Lower leg skin (tissue), 4 donors: Measurements from ENCODE around the gene NAXD. TPM values are rescaled to one million over a fixed set of nuclear protein-coding genes. Genes with fewer than 3 reads are reported as not detected.

Experiments used
- DNase-seq, 2 donors: peaks; one replicate each; pipeline ENCODE4 v3.0.0-alpha.2; 2019; ENCODE audit warnings: low spot score in 2 of 2
- H3K4me3 ChIP-seq: fragments of 200-600 bp; sonication (generic); 2 replicates; pipeline ENCODE4 v1.5.1; 2017; ENCODE audit warnings: mild to moderate bottlenecking, low read depth; ENCODE audit not compliant: poor library complexity, severe bottlenecking
- POLR2A ChIP-seq, 2 donors: fragments of 450-650 bp; IDR thresholded peaks; one replicate each; pipeline ENCODE4 v1.6.1; 2016 to 2017; ENCODE audit warnings: antibody characterized with exemption in 2 of 2, mild to moderate bottlenecking in 1 of 2, moderate library complexity in 1 of 2
- WGBS, 2 donors: methylation state at CpG; one replicate each; pipeline ENCODE4 v1.1.5; 2018; 5-methylcytosine and 5-hydroxymethylcytosine counted together
- intact Hi-C: fragments of 100-400 bp; cut with DNase I; formaldehyde crosslinking; loops from one replicate; pipeline ENCODE4 v1.15.0; 2023; ENCODE audit warnings: low total_unique reads
- total RNA-seq, 4 donors: library from RNA; depleted of rRNA; stranded (reverse); fragments of >200 nt; gene quantifications; one replicate each; pipeline ENCODE4 v1.1.0, GENCODE V29; 2016
- TF ChIP-seq, protein P1 (sequence below), 3 donors: fragments of 450-650 bp; IDR thresholded peaks; one replicate each; pipeline ENCODE4 v1.5.1; 2016; ENCODE audit warnings: antibody characterized with exemption in 3 of 3, mild to moderate bottlenecking in 3 of 3, moderate library complexity in 2 of 3

Gene NAXD
- total RNA-seq, 4 donors from 2014 or later: 32.7 to 34.5 (median 33.6) TPM

DNA sequence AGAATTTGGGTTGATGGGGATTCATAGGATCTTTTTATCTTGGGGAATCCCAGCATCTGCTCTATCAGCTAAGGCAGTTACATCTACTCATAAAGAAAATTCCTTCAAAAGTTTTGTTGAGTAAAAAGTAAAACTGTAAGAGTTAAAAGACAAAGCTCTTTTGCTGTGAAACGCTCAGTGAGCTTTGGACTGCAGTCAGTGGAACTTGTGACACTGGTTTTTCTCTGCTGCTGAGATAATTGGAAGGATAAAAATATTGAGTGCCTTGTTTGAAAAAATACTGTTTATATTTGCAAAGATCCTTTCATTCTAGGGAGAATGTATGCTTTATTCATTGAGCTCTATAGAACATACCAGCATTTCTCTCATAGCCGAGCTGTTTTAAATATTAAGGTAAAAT is 5.3 kb downstream of the NAXD start:
- WGBS, 2 donors: 50 to 60% methylated on average over 2 of the region's 2 CpGs
- TF ChIP-seq, protein P1, sequence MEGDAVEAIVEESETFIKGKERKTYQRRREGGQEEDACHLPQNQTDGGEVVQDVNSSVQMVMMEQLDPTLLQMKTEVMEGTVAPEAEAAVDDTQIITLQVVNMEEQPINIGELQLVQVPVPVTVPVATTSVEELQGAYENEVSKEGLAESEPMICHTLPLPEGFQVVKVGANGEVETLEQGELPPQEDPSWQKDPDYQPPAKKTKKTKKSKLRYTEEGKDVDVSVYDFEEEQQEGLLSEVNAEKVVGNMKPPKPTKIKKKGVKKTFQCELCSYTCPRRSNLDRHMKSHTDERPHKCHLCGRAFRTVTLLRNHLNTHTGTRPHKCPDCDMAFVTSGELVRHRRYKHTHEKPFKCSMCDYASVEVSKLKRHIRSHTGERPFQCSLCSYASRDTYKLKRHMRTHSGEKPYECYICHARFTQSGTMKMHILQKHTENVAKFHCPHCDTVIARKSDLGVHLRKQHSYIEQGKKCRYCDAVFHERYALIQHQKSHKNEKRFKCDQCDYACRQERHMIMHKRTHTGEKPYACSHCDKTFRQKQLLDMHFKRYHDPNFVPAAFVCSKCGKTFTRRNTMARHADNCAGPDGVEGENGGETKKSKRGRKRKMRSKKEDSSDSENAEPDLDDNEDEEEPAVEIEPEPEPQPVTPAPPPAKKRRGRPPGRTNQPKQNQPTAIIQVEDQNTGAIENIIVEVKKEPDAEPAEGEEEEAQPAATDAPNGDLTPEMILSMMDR (IDR thresholded peaks at IDR 0.05): no peak
- no peak for TF ChIP-seq POLR2A (IDR thresholded peaks at IDR 0.05)

DNA sequence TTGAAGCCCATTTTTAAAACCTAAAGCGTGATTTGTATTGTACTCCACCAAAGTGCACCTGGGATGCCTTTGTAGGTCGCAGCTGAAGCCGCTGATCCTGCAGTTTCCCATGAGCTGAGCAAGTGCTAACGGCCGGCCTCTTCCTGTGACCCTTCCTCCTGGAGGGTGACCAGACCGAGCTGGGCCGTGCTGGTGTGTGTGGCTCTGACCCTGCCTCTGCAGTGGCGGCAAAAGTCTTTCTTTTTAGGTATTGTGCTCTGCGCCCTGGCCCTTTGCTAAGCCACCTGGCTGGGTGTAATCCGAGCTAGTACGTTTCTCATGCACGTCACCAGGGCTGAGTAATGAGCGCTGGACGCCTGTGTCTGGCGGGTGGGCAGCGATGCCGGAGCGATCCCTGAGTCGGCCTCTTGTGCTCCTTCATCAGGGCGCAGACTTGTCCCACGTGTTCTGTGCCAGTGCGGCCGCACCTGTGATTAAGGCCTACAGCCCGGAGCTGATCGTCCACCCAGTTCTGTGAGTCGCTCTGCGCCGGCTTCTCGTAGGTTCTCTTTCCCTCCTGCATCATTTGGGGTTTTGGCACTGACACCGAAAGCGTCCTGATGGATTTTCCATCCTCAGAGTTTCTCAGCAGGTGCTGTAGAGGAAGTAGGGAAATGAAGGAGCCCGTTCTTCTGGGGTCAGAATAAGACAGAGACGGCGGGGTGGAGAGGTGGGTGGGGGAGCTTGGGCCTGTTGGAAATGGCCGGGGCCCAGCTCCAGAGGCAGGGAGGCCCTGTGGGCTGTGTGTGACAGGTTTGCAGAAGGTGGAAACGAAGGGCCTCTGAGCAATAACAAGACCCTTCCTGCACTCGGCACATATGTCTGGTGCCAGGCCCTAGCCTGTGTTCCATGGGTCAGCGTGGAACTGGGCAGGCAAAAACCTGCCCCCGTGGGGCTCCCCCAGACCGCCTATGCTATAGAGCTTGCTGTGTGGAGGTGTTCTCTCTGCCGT is 9.7 kb downstream of the NAXD start:
- intact Hi-C loops: no loop called here
- H3K4me3 ChIP-seq: no peak overlapping the region
- DNase-seq: no peak
- WGBS, 2 donors: 92 to 93% methylated on average over 39 to 40 of the region's 41 CpGs
- TF ChIP-seq POLR2A (IDR thresholded peaks at IDR 0.05): no peak
- TF ChIP-seq, protein P1 (IDR thresholded peaks at IDR 0.05): no peak

More for the DNA sequence above, 5.3 kb downstream of the NAXD start:
- no peak for DNase-seq
- intact Hi-C loops: no loop called here
- H3K4me3 ChIP-seq: no peak overlapping the region

DNA sequence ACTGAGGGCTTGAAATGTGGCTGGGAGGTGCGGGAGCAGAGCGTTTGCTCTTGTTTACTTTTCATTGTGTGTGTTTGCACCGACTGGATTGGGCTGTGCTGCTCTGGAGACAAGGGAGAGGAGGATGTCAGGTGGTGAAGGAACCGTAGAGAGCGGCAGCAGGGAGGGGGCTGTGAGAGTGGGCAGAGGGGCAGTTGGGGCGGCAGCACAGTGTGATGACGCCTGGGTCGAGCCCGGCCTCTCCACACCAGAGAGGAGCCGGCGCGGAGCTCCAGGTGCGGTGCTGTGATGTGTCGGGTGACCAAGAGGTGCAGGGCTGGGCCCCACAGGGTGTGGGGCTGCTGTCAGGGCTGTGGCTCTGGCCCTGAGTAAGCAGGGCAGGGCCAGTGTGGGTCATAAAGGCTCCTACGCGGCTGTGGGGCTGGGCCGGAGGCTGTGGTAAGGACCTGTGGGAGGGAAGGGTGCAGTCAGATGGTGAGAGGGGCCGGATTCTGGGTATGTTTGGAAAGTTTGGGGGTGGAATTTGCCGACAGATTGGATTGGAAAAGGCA is 10.5 kb downstream of the NAXD start:
- TF ChIP-seq, protein P1 (IDR thresholded peaks at IDR 0.05): no peak
- no peak for TF ChIP-seq POLR2A (IDR thresholded peaks at IDR 0.05)
- WGBS, 2 donors: 78 to 90% methylated on average over 19 of the region's 19 CpGs
- intact Hi-C loops: no loop called here
- H3K4me3 ChIP-seq: no peak overlapping the region
- DNase-seq: no peak

DNA sequence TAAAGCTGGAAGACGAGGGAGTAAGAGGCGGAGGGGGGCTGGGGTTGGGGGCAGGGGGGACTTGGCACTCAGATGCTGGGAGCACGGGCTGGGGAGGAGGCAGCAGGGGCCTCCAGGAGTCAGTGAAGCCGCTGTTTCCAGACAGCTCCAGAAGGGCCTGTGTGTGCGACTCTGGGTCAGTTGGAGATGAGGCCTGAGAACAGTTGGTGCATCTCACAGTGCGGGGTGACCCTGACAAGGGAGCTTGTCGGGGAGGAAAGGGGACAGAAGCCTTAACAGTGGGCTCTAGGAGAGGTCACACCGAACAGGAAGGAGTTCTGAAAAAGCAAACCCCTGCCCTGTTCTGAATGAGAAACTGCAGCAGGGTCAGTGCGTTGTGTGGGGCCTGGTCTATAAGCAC is 11.2 kb downstream of the NAXD start:
- 86 to 87% methylated on average over 9 of the region's 9 CpGs for WGBS, 2 donors
- no peak for DNase-seq
- intact Hi-C loops: no loop called here
- TF ChIP-seq, protein P1 (IDR thresholded peaks at IDR 0.05): no peak
- no peak for TF ChIP-seq POLR2A (IDR thresholded peaks at IDR 0.05)
- no peak overlapping the region for H3K4me3 ChIP-seq

DNA sequence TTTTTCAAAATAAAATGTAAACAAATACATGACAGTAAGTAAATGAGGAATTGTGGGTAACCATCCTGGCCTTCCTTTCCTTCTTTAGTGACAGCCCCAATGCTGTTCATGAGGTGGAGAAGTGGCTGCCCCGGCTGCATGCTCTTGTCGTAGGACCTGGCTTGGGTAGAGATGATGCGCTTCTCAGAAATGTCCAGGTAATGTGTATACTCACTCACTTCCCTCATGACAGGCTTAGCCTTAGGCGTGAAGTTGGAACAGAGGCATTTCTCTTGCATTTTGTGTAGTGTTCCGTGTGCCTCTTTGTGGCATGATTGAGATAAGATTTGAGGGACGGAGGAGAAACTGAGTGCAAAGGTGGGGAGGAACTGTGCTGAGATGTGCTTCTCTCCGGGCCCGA is 12.0 kb downstream of the NAXD start:
- intact Hi-C loops: no loop called here
- TF ChIP-seq, protein P1 (IDR thresholded peaks at IDR 0.05): no peak
- TF ChIP-seq POLR2A (IDR thresholded peaks at IDR 0.05): no peak
- DNase-seq: no peak
- whole genome bisulfite sequencing, 2 donors: 83 to 90% methylated on average over 8 of the region's 8 CpGs
- H3K4me3 ChIP-seq: no peak overlapping the region
